Activated CD4-positive, alpha-beta memory T cell treated with anti-CD3 and anti-CD28 coated beads, Interleukin-2, amount 10 ng/mL, durations not matched to agents 7 days and 5 days (primary cell): ENCODE results near the gene ADCY1. TPM values are rescaled to one million over a fixed set of nuclear protein-coding genes. Genes with fewer than 3 reads are reported as not detected.

ENCODE experiments used
- CTCF ChIA-PET: fragments of 350-600 bp; sonication (Branson Sonifier 250); formaldehyde crosslinking; loops from one replicate; lab custom pipeline; 2021; ENCODE audit warnings: antibody characterized with exemption, inconsistent platforms; lab: Charles Lee
- POLR2A ChIA-PET: fragments of 350-600 bp; sonication (Branson Sonifier 250); formaldehyde crosslinking; loops from one replicate; lab custom pipeline; 2021; ENCODE audit warnings: antibody characterized with exemption; lab: Charles Lee
- DNase-seq: peaks from one replicate; pipeline ENCODE4 v3.0.0-alpha.2; 2020
- H3K27ac Mint-ChIP-seq: one replicate; pipeline ENCODE4 v1.8.0; 2021; ENCODE audit warnings: mild to moderate bottlenecking, mixed read lengths
- H3K27me3 Mint-ChIP-seq: one replicate; pipeline ENCODE4 v1.8.0; 2021; ENCODE audit warnings: mixed read lengths
- H3K36me3 Mint-ChIP-seq: one replicate; pipeline ENCODE4 v1.8.0; 2021; ENCODE audit warnings: low read depth, mixed read lengths
- H3K4me1 Mint-ChIP-seq: one replicate; pipeline ENCODE4 v1.8.0; 2021; ENCODE audit warnings: mixed read lengths
- H3K4me3 Mint-ChIP-seq: one replicate; pipeline ENCODE4 v1.8.0; 2021; ENCODE audit warnings: mild to moderate bottlenecking, mixed read lengths
- H3K9me3 Mint-ChIP-seq: one replicate; pipeline ENCODE4 v1.8.0; 2021; ENCODE audit warnings: mixed read lengths
- total RNA-seq, 2 experiments: library from RNA; stranded (reverse); gene quantifications; one replicate each; pipeline ENCODE4 v1.2.3, GENCODE V29; 2021

Gene ADCY1
- total RNA-seq, 2 experiments from 2014 or later = 3.9 to 4.3 TPM

- Mint-ChIP-seq H3K9me3 (no peaks in the 10 kb centered on the region), H3K4me1 (peaks cover 4% of the 10 kb centered on the region), H3K4me3 (no peak overlapping the region), H3K27ac (no peak overlapping the region), H3K27me3 (no peaks in the 10 kb centered on the region), H3K36me3 (no peaks in the 10 kb centered on the region)
- ChIA-PET POLR2A (no interaction called here), CTCF (no interaction called here)
- peak; percentile 9 for DNase-seq
These were observed 114.2 kb downstream of the ADCY1 start for GRCh38 chr7:45688382-45688781.

- no peaks in the 10 kb centered on the region for H3K36me3 Mint-ChIP-seq
- H3K4me1 Mint-ChIP-seq = peaks cover 4% of the 10 kb centered on the region
- no peaks in the 10 kb centered on the region for H3K27me3 Mint-ChIP-seq
- H3K9me3 Mint-ChIP-seq = no peaks in the 10 kb centered on the region
- no peak overlapping the region for H3K27ac Mint-ChIP-seq
- H3K4me3 Mint-ChIP-seq = no peak overlapping the region
- DNase-seq = peak; percentile 18
- POLR2A ChIA-PET = no interaction called here
- CTCF ChIA-PET = no interaction called here
These were observed 115.0 kb downstream of the ADCY1 start for GRCh38 chr7:45689011-45689796.

DNA sequence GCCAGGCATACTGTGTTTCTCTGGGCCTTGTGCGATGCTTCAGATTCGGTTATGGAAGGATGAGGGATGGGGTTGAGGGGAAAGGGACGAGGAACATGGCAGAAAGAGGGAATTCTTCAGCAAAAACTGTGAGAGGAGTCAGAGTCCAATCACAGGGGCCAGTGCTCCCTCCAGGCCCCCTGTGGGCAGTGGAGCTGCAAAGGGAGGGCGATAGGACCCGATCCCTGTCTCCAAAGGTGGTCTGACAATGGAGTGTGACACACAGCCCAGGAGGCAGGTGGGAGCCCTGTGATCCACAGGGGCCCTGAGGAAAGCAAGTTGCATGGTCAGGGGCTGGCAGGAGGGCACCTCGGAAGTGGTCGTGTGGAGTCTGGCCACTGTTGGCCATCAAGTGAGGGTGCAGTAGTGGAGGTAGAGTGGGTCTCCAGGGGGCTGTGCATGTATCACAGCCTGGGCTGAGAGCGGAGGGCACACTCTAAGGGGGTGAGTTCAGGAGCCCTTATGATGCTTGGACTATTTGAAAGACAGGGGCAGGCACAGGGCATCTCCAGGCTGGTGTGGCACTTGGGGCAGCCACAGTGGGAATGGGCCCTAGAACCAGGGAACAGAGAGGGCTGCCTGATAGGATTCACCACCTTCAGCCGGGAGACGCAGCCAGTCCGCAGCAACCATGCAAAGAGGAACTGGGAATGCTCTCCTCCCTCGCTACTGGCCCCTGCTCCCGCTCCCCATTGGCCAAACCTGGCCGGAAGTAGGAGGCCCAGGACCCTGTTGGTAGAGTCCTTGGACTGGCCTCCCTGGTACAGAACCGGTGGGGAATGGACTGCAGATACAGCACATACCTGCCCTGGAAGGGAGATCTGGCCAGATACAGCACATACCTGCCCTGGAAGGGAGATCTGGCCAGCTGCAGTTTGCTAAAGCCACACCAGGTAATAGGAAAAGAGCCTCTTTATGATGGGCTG, 115.9 kb downstream of the ADCY1 start:
- Mint-ChIP-seq H3K27ac (no peak overlapping the region), H3K4me1 (peaks cover 4% of the 10 kb centered on the region), H3K36me3 (no peaks in the 10 kb centered on the region), H3K4me3 (no peak overlapping the region), H3K27me3 (no peaks in the 10 kb centered on the region), H3K9me3 (no peaks in the 10 kb centered on the region)
- POLR2A ChIA-PET = no interaction called here
- CTCF ChIA-PET = no interaction called here
- DNase-seq = peak; percentile 14

DNA sequence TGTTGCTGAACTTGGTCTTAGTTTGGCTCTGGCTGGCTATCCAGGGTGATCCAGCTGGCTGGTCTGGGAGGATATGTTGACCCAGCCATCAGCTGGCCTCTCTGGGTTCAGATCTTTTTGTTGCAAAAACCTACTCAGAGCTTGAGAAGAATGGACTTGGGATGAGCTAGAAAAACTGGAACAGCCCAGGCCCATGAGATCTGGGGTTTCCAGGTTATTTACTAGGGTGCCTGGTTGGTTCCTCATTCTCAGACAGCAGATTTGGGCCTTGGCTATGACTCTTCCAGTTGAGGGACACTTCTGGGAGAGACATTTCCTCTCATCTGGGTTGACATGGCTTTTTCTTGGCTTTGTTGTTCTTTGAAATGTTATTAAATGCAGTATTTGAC, 116.6 kb downstream of the ADCY1 start:
- POLR2A ChIA-PET = no interaction called here
- Mint-ChIP-seq H3K27ac (no peak overlapping the region), H3K36me3 (no peaks in the 10 kb centered on the region), H3K4me1 (peaks cover 4% of the 10 kb centered on the region), H3K4me3 (no peak overlapping the region), H3K27me3 (no peaks in the 10 kb centered on the region), H3K9me3 (no peaks in the 10 kb centered on the region)
- CTCF ChIA-PET = no interaction called here
- DNase-seq = no peak

DNA sequence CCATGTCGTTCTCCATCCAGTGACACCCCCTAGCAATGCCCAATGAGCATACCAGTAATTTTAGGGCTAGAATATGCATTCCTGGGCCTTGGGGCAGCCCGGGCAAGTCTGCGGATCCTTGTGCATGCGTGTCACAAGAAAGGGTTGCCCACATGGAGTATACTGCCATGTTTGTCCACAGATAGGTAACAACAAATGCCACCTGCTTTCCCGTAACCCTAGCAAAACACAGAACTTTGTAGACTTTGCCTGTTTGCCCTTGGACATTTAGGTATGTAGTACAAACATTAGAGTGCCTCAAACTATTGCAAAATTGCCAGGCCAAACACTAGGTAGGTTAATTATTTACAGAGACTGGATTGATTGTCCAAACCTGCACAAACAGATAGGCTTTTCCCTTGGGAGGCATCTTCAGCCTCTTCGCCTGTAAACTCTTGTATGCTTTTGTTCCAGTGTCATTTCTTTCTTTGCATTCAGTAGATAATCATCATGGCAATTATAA, 117.0 kb downstream of the ADCY1 start:
- no peak for DNase-seq
- Mint-ChIP-seq H3K27ac (no peak overlapping the region), H3K27me3 (no peaks in the 10 kb centered on the region), H3K36me3 (no peaks in the 10 kb centered on the region), H3K4me1 (peaks cover 4% of the 10 kb centered on the region), H3K9me3 (no peaks in the 10 kb centered on the region), H3K4me3 (no peak overlapping the region)
- ChIA-PET POLR2A (no interaction called here), CTCF (no interaction called here)

DNA sequence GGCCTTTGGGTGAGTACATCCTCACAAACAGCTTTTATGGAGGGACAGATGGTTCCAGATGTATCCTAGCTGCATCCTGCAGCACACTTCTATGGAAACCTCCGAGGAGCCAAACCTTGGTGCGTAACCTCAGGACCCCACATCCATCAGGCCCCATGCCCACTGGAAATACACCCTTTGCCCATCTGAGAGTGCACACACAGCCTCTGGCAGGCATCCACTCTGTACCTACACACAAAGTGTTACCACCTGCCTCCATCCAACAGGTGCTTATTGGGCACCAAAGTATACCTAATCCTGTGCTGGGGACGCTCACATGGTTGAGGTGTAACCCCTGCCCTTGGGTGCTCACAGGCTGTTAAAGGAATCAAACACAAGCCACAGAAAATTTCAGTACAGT, 117.9 kb downstream of the ADCY1 start:
- no peaks in the 10 kb centered on the region for H3K9me3 Mint-ChIP-seq
- peaks cover 4% of the 10 kb centered on the region for H3K4me1 Mint-ChIP-seq
- H3K27me3 Mint-ChIP-seq = no peaks in the 10 kb centered on the region
- H3K4me3 Mint-ChIP-seq = no peak overlapping the region
- POLR2A ChIA-PET = no interaction called here
- H3K27ac Mint-ChIP-seq = no peak overlapping the region
- CTCF ChIA-PET = no interaction called here
- H3K36me3 Mint-ChIP-seq = no peaks in the 10 kb centered on the region
- peak; percentile 6 for DNase-seq

GRCh38 chr7:45695249-45695995, 121.3 kb downstream of the ADCY1 start:
- Mint-ChIP-seq H3K9me3 (no peaks in the 10 kb centered on the region), H3K27me3 (no peaks in the 10 kb centered on the region), H3K4me3 (no peak overlapping the region), H3K4me1 (peaks cover 7% of the 10 kb centered on the region), H3K27ac (no peak overlapping the region), H3K36me3 (no peaks in the 10 kb centered on the region)
- POLR2A ChIA-PET = no interaction called here
- DNase-seq = peak; percentile 11
- CTCF ChIA-PET = no interaction called here

GRCh38 chr7:45696476-45696875, 122.3 kb downstream of the ADCY1 start:
- peaks cover 7% of the 10 kb centered on the region for H3K4me1 Mint-ChIP-seq
- no peaks in the 10 kb centered on the region for H3K9me3 Mint-ChIP-seq
- no peak overlapping the region for H3K27ac Mint-ChIP-seq
- no peak overlapping the region for H3K4me3 Mint-ChIP-seq
- H3K27me3 Mint-ChIP-seq = no peaks in the 10 kb centered on the region
- H3K36me3 Mint-ChIP-seq = no peaks in the 10 kb centered on the region
- peak; percentile 9 for DNase-seq
- POLR2A ChIA-PET = no interaction called here
- CTCF ChIA-PET = no interaction called here

GRCh38 chr7:45697576-45698136, 123.5 kb downstream of the ADCY1 start:
- ChIA-PET CTCF (no interaction called here), POLR2A (no interaction called here)
- H3K27me3 Mint-ChIP-seq = peaks cover 3% of the 10 kb centered on the region
- peaks cover 7% of the 10 kb centered on the region for H3K4me1 Mint-ChIP-seq
- H3K36me3 Mint-ChIP-seq = no peaks in the 10 kb centered on the region
- no peaks in the 10 kb centered on the region for H3K9me3 Mint-ChIP-seq
- H3K4me3 Mint-ChIP-seq = no peak overlapping the region
- peak; percentile 11 for DNase-seq
- no peak overlapping the region for H3K27ac Mint-ChIP-seq

- no peak for DNase-seq
- H3K36me3 Mint-ChIP-seq = no peaks in the 10 kb centered on the region
- no peaks in the 10 kb centered on the region for H3K9me3 Mint-ChIP-seq
- peaks cover 5% of the 10 kb centered on the region for H3K27me3 Mint-ChIP-seq
- peaks cover 7% of the 10 kb centered on the region for H3K4me1 Mint-ChIP-seq
- no peak overlapping the region for H3K4me3 Mint-ChIP-seq
- H3K27ac Mint-ChIP-seq = no peak overlapping the region
- ChIA-PET CTCF (no interaction called here), POLR2A (no interaction called here)
These were observed 124.3 kb downstream of the ADCY1 start for GRCh38 chr7:45698303-45699014.

- ChIA-PET CTCF (no interaction called here), POLR2A (no interaction called here)
- H3K36me3 Mint-ChIP-seq = no peaks in the 10 kb centered on the region
- peaks cover 5% of the 10 kb centered on the region for H3K27me3 Mint-ChIP-seq
- no peaks in the 10 kb centered on the region for H3K9me3 Mint-ChIP-seq
- no peak overlapping the region for H3K27ac Mint-ChIP-seq
- peak; percentile 7 for DNase-seq
- H3K4me1 Mint-ChIP-seq = peaks cover 7% of the 10 kb centered on the region
- H3K4me3 Mint-ChIP-seq = no peak overlapping the region
These were observed 124.8 kb downstream of the ADCY1 start for GRCh38 chr7:45699015-45699309.

- no peak overlapping the region for H3K27ac Mint-ChIP-seq
- ChIA-PET POLR2A (no interaction called here), CTCF (no interaction called here)
- H3K36me3 Mint-ChIP-seq = no peaks in the 10 kb centered on the region
- H3K27me3 Mint-ChIP-seq = peaks cover 5% of the 10 kb centered on the region
- DNase-seq = no peak
- H3K9me3 Mint-ChIP-seq = no peaks in the 10 kb centered on the region
- no peak overlapping the region for H3K4me3 Mint-ChIP-seq
- H3K4me1 Mint-ChIP-seq = peaks cover 7% of the 10 kb centered on the region
These were observed 125.7 kb downstream of the ADCY1 start for GRCh38 chr7:45699726-45700390.
